Endothelial cell (in vitro differentiated cells): ENCODE measurements around the gene ITIH2. TPM values are rescaled to one million over a fixed set of nuclear protein-coding genes. Genes with fewer than 3 reads are reported as not detected.
A peak's percentile ranks its signal among the peaks of the same experiment; 100 is the strongest.

Experiments used
- DNase-seq: peaks from one replicate; pipeline ENCODE4 v3.0.0; 2021; ENCODE audit warnings: low spot score
- H3K27ac Mint-ChIP-seq: one replicate; pipeline ENCODE4 v1.8.0; 2021; ENCODE audit warnings: mixed read lengths, inconsistent platforms; ENCODE audit not compliant: unreplicated experiment
- H3K27me3 Mint-ChIP-seq: one replicate; pipeline ENCODE4 v1.8.0; 2021; ENCODE audit warnings: mild to moderate bottlenecking, moderate library complexity, mixed read lengths, inconsistent platforms; ENCODE audit not compliant: unreplicated experiment
- H3K36me3 Mint-ChIP-seq: one replicate; pipeline ENCODE4 v1.8.0; 2021; ENCODE audit warnings: mild to moderate bottlenecking, low read depth, mixed read lengths, inconsistent platforms; ENCODE audit not compliant: unreplicated experiment
- H3K4me1 Mint-ChIP-seq: one replicate; pipeline ENCODE4 v1.8.0; 2021; ENCODE audit warnings: mild to moderate bottlenecking, mixed read lengths, inconsistent platforms; ENCODE audit not compliant: unreplicated experiment
- H3K4me3 Mint-ChIP-seq: one replicate; pipeline ENCODE4 v1.8.0; 2021; ENCODE audit warnings: mild to moderate bottlenecking, mixed read lengths, inconsistent platforms; ENCODE audit not compliant: unreplicated experiment
- H3K9me3 Mint-ChIP-seq: one replicate; pipeline ENCODE4 v1.8.0; 2021; ENCODE audit warnings: mixed read lengths, inconsistent platforms; ENCODE audit not compliant: unreplicated experiment
- CTCF ChIP-seq: fragments of 200-600 bp; sonication (generic); IDR thresholded peaks from one replicate; pipeline ENCODE4 v1.5.0; 2021; ENCODE audit warnings: antibody characterized with exemption; ENCODE audit not compliant: unreplicated experiment
- total RNA-seq: library from RNA; stranded (reverse); fragmentation: NEBNext Ultra II Directional; extraction: Animal tissue kit (Norgen Biotek cat#: 25700); gene quantifications from one replicate; pipeline ENCODE4 v1.2.1, GENCODE V29; 2021; ENCODE audit not compliant: unreplicated experiment

ITIH2 gene
- total RNA-seq, 1 donor from 2014 or later: not detected

GRCh38 chr10:7664707-7665106 is 38.4 kb upstream of the ITIH2 start:
- TF ChIP-seq CTCF: no peak
- no peak overlapping the region for H3K4me3 Mint-ChIP-seq
- DNase-seq: no peak
- H3K36me3 Mint-ChIP-seq: no peaks in the 10 kb centered on the region
- H3K27ac Mint-ChIP-seq: no peak overlapping the region
- no peaks in the 10 kb centered on the region for H3K9me3 Mint-ChIP-seq
- peaks cover 13% of the 10 kb centered on the region for H3K27me3 Mint-ChIP-seq
- H3K4me1 Mint-ChIP-seq: peaks cover 7% of the 10 kb centered on the region

- no peak for TF ChIP-seq CTCF
- Mint-ChIP-seq H3K9me3 (no peaks in the 10 kb centered on the region), H3K27me3 (peaks cover 14% of the 10 kb centered on the region), H3K4me3 (peak overlapping the region; percentile 88), H3K36me3 (no peaks in the 10 kb centered on the region), H3K27ac (no peak overlapping the region), H3K4me1 (peaks cover 7% of the 10 kb centered on the region)
- no peak for DNase-seq
Measured at GRCh38 chr10:7665767-7666166, 37.3 kb upstream of the ITIH2 start.

- Mint-ChIP-seq H3K4me1 (peaks cover 7% of the 10 kb centered on the region), H3K27ac (no peak within 1 kb of the TSS), H3K27me3 (peaks cover 14% of the 10 kb centered on the region), H3K9me3 (no peaks in the 10 kb centered on the region), H3K4me3 (peak within 1 kb of the TSS; percentile 88), H3K36me3 (no peaks in the 10 kb centered on the region)
- peak; percentile 11 for DNase-seq
- no peak for TF ChIP-seq CTCF
Measured at GRCh38 chr10:7666253-7667023, 36.7 kb upstream of the ITIH2 start, which contains the start of gene ITIH5. TSS of gene ITIH5 (minus strand) at chr10:7666966. CDS start at chr10:7666892, 74 bp downstream.

- DNase-seq: peak; percentile 8
- H3K36me3 Mint-ChIP-seq: no peaks in the 10 kb centered on the region
- no peaks in the 10 kb centered on the region for H3K9me3 Mint-ChIP-seq
- H3K4me1 Mint-ChIP-seq: peaks cover 7% of the 10 kb centered on the region
- H3K27ac Mint-ChIP-seq: no peak overlapping the region
- H3K4me3 Mint-ChIP-seq: peak overlapping the region; percentile 63
- TF ChIP-seq CTCF: no peak
- H3K27me3 Mint-ChIP-seq: peaks cover 14% of the 10 kb centered on the region
Measured at GRCh38 chr10:7667262-7668141, 35.6 kb upstream of the ITIH2 start.

GRCh38 chr10:7670157-7670556 is 33.0 kb upstream of the ITIH2 start:
- no peak overlapping the region for H3K4me3 Mint-ChIP-seq

More at GRCh38 chr10:7670157-7670556, 33.0 kb upstream of the ITIH2 start:
- peaks cover 16% of the 10 kb centered on the region for H3K27me3 Mint-ChIP-seq
- DNase-seq: no peak
- no peak for TF ChIP-seq CTCF
- H3K4me1 Mint-ChIP-seq: peaks cover 12% of the 10 kb centered on the region
- H3K36me3 Mint-ChIP-seq: no peaks in the 10 kb centered on the region
- H3K27ac Mint-ChIP-seq: no peak overlapping the region
- H3K9me3 Mint-ChIP-seq: no peaks in the 10 kb centered on the region
